T-helper 1 cell treated with Interleukin-12 subunit alpha and Interleukin-12 subunit beta and Interleukin-4 antibody, amounts not matched to agents 30 μg/mL and 1 μg/mL, for 36 hours (primary cell): ENCODE data around the gene NPAS2.

Experiments
- H3K27ac Mint-ChIP-seq: one replicate; pipeline ENCODE4 v1.8.0; 2021; ENCODE audit warnings: mild to moderate bottlenecking, mixed read lengths
- H3K27me3 Mint-ChIP-seq: one replicate; pipeline ENCODE4 v1.8.0; 2021; ENCODE audit warnings: low read depth, mixed read lengths
- H3K36me3 Mint-ChIP-seq: one replicate; pipeline ENCODE4 v1.8.0; 2021; ENCODE audit warnings: low read depth, mixed read lengths
- H3K4me1 Mint-ChIP-seq: one replicate; pipeline ENCODE4 v1.8.0; 2021; ENCODE audit warnings: low read depth, mixed read lengths
- H3K4me3 Mint-ChIP-seq: one replicate; pipeline ENCODE4 v1.8.0; 2021; ENCODE audit warnings: mild to moderate bottlenecking, moderate library complexity, mixed read lengths
- H3K9me3 Mint-ChIP-seq: one replicate; pipeline ENCODE4 v1.8.0; 2021; ENCODE audit warnings: mixed read lengths

Gene NPAS2

GRCh38 chr2:100983201-100983600 is 163.3 kb downstream of the NPAS2 start:
- no peaks in the 10 kb centered on the region for H3K9me3 Mint-ChIP-seq
- no peak overlapping the region for H3K27ac Mint-ChIP-seq
- H3K4me1 Mint-ChIP-seq, result peaks cover 2% of the 10 kb centered on the region
- H3K27me3 Mint-ChIP-seq, result no peaks in the 10 kb centered on the region
- H3K36me3 Mint-ChIP-seq, result no peaks in the 10 kb centered on the region
- H3K4me3 Mint-ChIP-seq, result no peak overlapping the region

- Mint-ChIP-seq H3K4me3 (no peak overlapping the region), H3K9me3 (no peaks in the 10 kb centered on the region), H3K27ac (no peak overlapping the region), H3K27me3 (no peaks in the 10 kb centered on the region), H3K36me3 (no peaks in the 10 kb centered on the region), H3K4me1 (peaks cover 2% of the 10 kb centered on the region)
Measured at GRCh38 chr2:100983684-100984310, 163.9 kb downstream of the NPAS2 start.

GRCh38 chr2:100984892-100985307 is 165.0 kb downstream of the NPAS2 start:
- H3K9me3 Mint-ChIP-seq, result no peaks in the 10 kb centered on the region
- H3K27me3 Mint-ChIP-seq, result no peaks in the 10 kb centered on the region
- no peak overlapping the region for H3K4me3 Mint-ChIP-seq
- no peak overlapping the region for H3K27ac Mint-ChIP-seq
- H3K4me1 Mint-ChIP-seq, result peaks cover 2% of the 10 kb centered on the region
- H3K36me3 Mint-ChIP-seq, result no peaks in the 10 kb centered on the region

GRCh38 chr2:100986157-100986556 is 166.2 kb downstream of the NPAS2 start:
- H3K36me3 Mint-ChIP-seq, result no peaks in the 10 kb centered on the region
- peaks cover 2% of the 10 kb centered on the region for H3K4me1 Mint-ChIP-seq
- no peak overlapping the region for H3K27ac Mint-ChIP-seq
- no peaks in the 10 kb centered on the region for H3K9me3 Mint-ChIP-seq
- no peaks in the 10 kb centered on the region for H3K27me3 Mint-ChIP-seq
- no peak overlapping the region for H3K4me3 Mint-ChIP-seq

- H3K4me3 Mint-ChIP-seq, result no peak overlapping the region
- H3K27ac Mint-ChIP-seq, result no peak overlapping the region
- no peaks in the 10 kb centered on the region for H3K36me3 Mint-ChIP-seq
- no peaks in the 10 kb centered on the region for H3K9me3 Mint-ChIP-seq
- H3K4me1 Mint-ChIP-seq, result peaks cover 3% of the 10 kb centered on the region
- no peaks in the 10 kb centered on the region for H3K27me3 Mint-ChIP-seq
Measured at GRCh38 chr2:100987536-100987935, 167.6 kb downstream of the NPAS2 start.

- H3K4me3 Mint-ChIP-seq, result no peak overlapping the region
- no peaks in the 10 kb centered on the region for H3K9me3 Mint-ChIP-seq
- no peaks in the 10 kb centered on the region for H3K36me3 Mint-ChIP-seq
- peaks cover 4% of the 10 kb centered on the region for H3K4me1 Mint-ChIP-seq
- no peaks in the 10 kb centered on the region for H3K27me3 Mint-ChIP-seq
- no peak overlapping the region for H3K27ac Mint-ChIP-seq
Measured at GRCh38 chr2:100987974-100988373, 168.0 kb downstream of the NPAS2 start.

GRCh38 chr2:100988630-100989417 is 168.9 kb downstream of the NPAS2 start:
- H3K9me3 Mint-ChIP-seq, result no peaks in the 10 kb centered on the region
- no peaks in the 10 kb centered on the region for H3K27me3 Mint-ChIP-seq
- peaks cover 4% of the 10 kb centered on the region for H3K4me1 Mint-ChIP-seq
- no peak overlapping the region for H3K27ac Mint-ChIP-seq
- H3K36me3 Mint-ChIP-seq, result no peaks in the 10 kb centered on the region
- no peak overlapping the region for H3K4me3 Mint-ChIP-seq

- H3K27me3 Mint-ChIP-seq, result no peaks in the 10 kb centered on the region
- no peaks in the 10 kb centered on the region for H3K9me3 Mint-ChIP-seq
- H3K4me3 Mint-ChIP-seq, result no peak overlapping the region
- no peak overlapping the region for H3K27ac Mint-ChIP-seq
- H3K36me3 Mint-ChIP-seq, result no peaks in the 10 kb centered on the region
- peaks cover 4% of the 10 kb centered on the region for H3K4me1 Mint-ChIP-seq
Measured at GRCh38 chr2:100989666-100990065, 169.7 kb downstream of the NPAS2 start.

- H3K9me3 Mint-ChIP-seq, result no peaks in the 10 kb centered on the region
- H3K4me3 Mint-ChIP-seq, result no peak overlapping the region
- peaks cover 2% of the 10 kb centered on the region for H3K4me1 Mint-ChIP-seq
- H3K27me3 Mint-ChIP-seq, result no peaks in the 10 kb centered on the region
- H3K36me3 Mint-ChIP-seq, result no peaks in the 10 kb centered on the region
- no peak overlapping the region for H3K27ac Mint-ChIP-seq
Measured at GRCh38 chr2:100990166-100990565, 170.2 kb downstream of the NPAS2 start.

GRCh38 chr2:100990650-100991403 is 170.9 kb downstream of the NPAS2 start:
- no peak overlapping the region for H3K4me3 Mint-ChIP-seq
- peaks cover 2% of the 10 kb centered on the region for H3K4me1 Mint-ChIP-seq
- H3K9me3 Mint-ChIP-seq, result no peaks in the 10 kb centered on the region
- no peaks in the 10 kb centered on the region for H3K36me3 Mint-ChIP-seq
- no peak overlapping the region for H3K27ac Mint-ChIP-seq
- H3K27me3 Mint-ChIP-seq, result no peaks in the 10 kb centered on the region

- no peaks in the 10 kb centered on the region for H3K27me3 Mint-ChIP-seq
- no peak overlapping the region for H3K4me3 Mint-ChIP-seq
- no peak overlapping the region for H3K27ac Mint-ChIP-seq
- H3K9me3 Mint-ChIP-seq, result no peaks in the 10 kb centered on the region
- peaks cover 2% of the 10 kb centered on the region for H3K4me1 Mint-ChIP-seq
- no peaks in the 10 kb centered on the region for H3K36me3 Mint-ChIP-seq
Measured at GRCh38 chr2:100991404-100991773, 171.4 kb downstream of the NPAS2 start.

GRCh38 chr2:100992262-100992661 is 172.3 kb downstream of the NPAS2 start:
- Mint-ChIP-seq H3K27ac (no peak overlapping the region), H3K4me1 (peaks cover 2% of the 10 kb centered on the region), H3K36me3 (no peaks in the 10 kb centered on the region), H3K27me3 (no peaks in the 10 kb centered on the region), H3K4me3 (no peak overlapping the region), H3K9me3 (no peaks in the 10 kb centered on the region)

GRCh38 chr2:100993294-100993693 is 173.4 kb downstream of the NPAS2 start:
- no peak overlapping the region for H3K27ac Mint-ChIP-seq
- no peaks in the 10 kb centered on the region for H3K9me3 Mint-ChIP-seq
- no peak overlapping the region for H3K4me3 Mint-ChIP-seq
- H3K27me3 Mint-ChIP-seq, result no peaks in the 10 kb centered on the region
- peaks cover 2% of the 10 kb centered on the region for H3K4me1 Mint-ChIP-seq
- no peaks in the 10 kb centered on the region for H3K36me3 Mint-ChIP-seq

GRCh38 chr2:100995309-100996075 is 175.6 kb downstream of the NPAS2 start:
- Mint-ChIP-seq H3K36me3 (no peaks in the 10 kb centered on the region), H3K9me3 (no peaks in the 10 kb centered on the region), H3K27me3 (peaks cover 3% of the 10 kb centered on the region), H3K27ac (no peak overlapping the region), H3K4me1 (peaks cover 2% of the 10 kb centered on the region), H3K4me3 (no peak overlapping the region)
